IPS-NIHi7 (cell line): ENCODE data around the gene SGK2.

Experiments used
- DNase-seq: peaks from one replicate; pipeline ENCODE4 v3.0.0; 2012; ENCODE audit warnings: mixed read lengths; ENCODE audit errors: extremely low spot score

Gene SGK2

GRCh38 chr20:43558412-43559146 lies at the start of gene SGK2:
Gene SGK2, plus strand, starts transcription at chr20:43559027. Its CDS starts 7,469 bp downstream, at chr20:43566496.
- no peak for DNase-seq

GRCh38 chr20:43511879-43512278 lies 46.9 kb upstream of the SGK2 start:
- no peak for DNase-seq

GRCh38 chr20:43513372-43513930 lies 45.4 kb upstream of the SGK2 start:
- DNase-seq: no peak

- DNase-seq: peak; percentile 99
Measured at GRCh38 chr20:43513931-43514647, 44.7 kb upstream of the SGK2 start.

- DNase-seq: peak; percentile 80
Measured at GRCh38 chr20:43514648-43514999, 44.2 kb upstream of the SGK2 start.

GRCh38 chr20:43515628-43516027 lies 43.2 kb upstream of the SGK2 start:
- no peak for DNase-seq

- no peak for DNase-seq
Measured at GRCh38 chr20:43516251-43516824, 42.5 kb upstream of the SGK2 start.

GRCh38 chr20:43520074-43520630 lies 38.7 kb upstream of the SGK2 start:
- DNase-seq: no peak

GRCh38 chr20:43525021-43525420 lies 33.8 kb upstream of the SGK2 start:
- no peak for DNase-seq

- DNase-seq: no peak
Measured at GRCh38 chr20:43528258-43528875, 30.5 kb upstream of the SGK2 start.

- no peak for DNase-seq
Measured at GRCh38 chr20:43529051-43529450, 29.8 kb upstream of the SGK2 start.

- DNase-seq: no peak
Measured at GRCh38 chr20:43529457-43530153, 29.2 kb upstream of the SGK2 start.

GRCh38 chr20:43530321-43531090 lies 28.3 kb upstream of the SGK2 start:
- no peak for DNase-seq

- no peak for DNase-seq
Measured at GRCh38 chr20:43531091-43531443, 27.8 kb upstream of the SGK2 start.

- DNase-seq: no peak
Measured at GRCh38 chr20:43532416-43533055, 26.3 kb upstream of the SGK2 start.

GRCh38 chr20:43533060-43533459 lies 25.8 kb upstream of the SGK2 start:
- no peak for DNase-seq

GRCh38 chr20:43534016-43534415 lies 24.8 kb upstream of the SGK2 start:
- DNase-seq: no peak

GRCh38 chr20:43534791-43535350 lies 24.0 kb upstream of the SGK2 start:
- no peak for DNase-seq

- DNase-seq: no peak
Measured at GRCh38 chr20:43535370-43536004, 23.3 kb upstream of the SGK2 start.
